SU-DHL-6 (cell line): Measurements from ENCODE around the gene PTPRN2.

Experiments
- H2AFZ ChIP-seq: fragments of 200-600 bp; sonication (generic); 2 replicates; pipeline ENCODE4 v1.6.1; 2014; ENCODE audit warnings: low read depth, mild to moderate bottlenecking, moderate library complexity, mixed read lengths, antibody characterized with exemption, low read length; ENCODE audit not compliant: severe bottlenecking
- H3F3A ChIP-seq: fragments of 200-600 bp; shearing (Covaris generic); 2 replicates; pipeline ENCODE4 v1.6.0; 2016; ENCODE audit warnings: antibody characterized with exemption, mild to moderate bottlenecking; ENCODE audit not compliant: insufficient read depth
- H3K27ac ChIP-seq: fragments of 200-600 bp; sonication (generic); 2 replicates; pipeline ENCODE4 v1.5.1; 2016; ENCODE audit warnings: low read depth, mild to moderate bottlenecking, low read length, moderate library complexity, mixed read lengths
- H3K27me3 ChIP-seq: fragments of 200-600 bp; sonication (generic), shearing (Covaris generic); 2 replicates; pipeline ENCODE4 v1.6.0; 2014; ENCODE audit warnings: mild to moderate bottlenecking, low read length
- H3K36me3 ChIP-seq: fragments of 200-600 bp; sonication (generic); 2 replicates; pipeline ENCODE4 v1.6.1; 2014; ENCODE audit warnings: mild to moderate bottlenecking, low read length, mixed read lengths
- H3K4me2 ChIP-seq: fragments of 300-600, 200-600 bp; shearing (Covaris generic), sonication (generic); 2 replicates; pipeline ENCODE4 v1.6.0; 2014; ENCODE audit warnings: low read length, low read depth, mild to moderate bottlenecking; ENCODE audit not compliant: poor library complexity, severe bottlenecking
- H3K4me3 ChIP-seq: fragments of 200-600 bp; sonication (generic); 2 replicates; pipeline ENCODE4 v1.5.1; 2014; ENCODE audit warnings: antibody characterized with exemption, low read length, mild to moderate bottlenecking, mixed read lengths; ENCODE audit not compliant: insufficient read depth, poor library complexity, severe bottlenecking
- H3K79me2 ChIP-seq: fragments of 200-600 bp; sonication (generic); 2 replicates; pipeline ENCODE4 v1.6.1; 2014; ENCODE audit warnings: mild to moderate bottlenecking, low read length, moderate library complexity; ENCODE audit not compliant: insufficient read depth
- H3K9ac ChIP-seq: fragments of 200-600 bp; sonication (generic); 2 replicates; pipeline ENCODE4 v1.7.0; 2014; ENCODE audit warnings: mild to moderate bottlenecking, low read length
- H3K9me2 ChIP-seq: fragments of 200-600 bp; sonication (generic); replicated peaks from 2 replicates; pipeline ENCODE4 v1.6.1; 2014; ENCODE audit warnings: low read length; ENCODE audit not compliant: insufficient read depth
- H3K9me3 ChIP-seq: fragments of 200-600 bp; sonication (generic); 2 replicates; pipeline ENCODE4 v1.6.1; 2014; ENCODE audit warnings: low read length, mixed read lengths; ENCODE audit not compliant: insufficient read depth
- H4K20me1 ChIP-seq: fragments of 200-600 bp; sonication (generic); 2 replicates; pipeline ENCODE4 v1.6.1; 2014; ENCODE audit warnings: low read depth, mild to moderate bottlenecking, antibody characterized with exemption, low read length, moderate library complexity, mixed read lengths
- EZH2phosphoT487 ChIP-seq: fragments of 200-600 bp; sonication (generic), shearing (Covaris generic); conservative IDR thresholded peaks from 2 replicates; pipeline ENCODE4 v1.6.1; 2018; ENCODE audit warnings: mild to moderate bottlenecking, antibody characterized with exemption, low read length, moderate library complexity, mixed read lengths
- TF ChIP-seq, protein P1 (sequence below): fragments of 200-600 bp; sonication (generic); IDR thresholded peaks from one replicate; pipeline ENCODE4 v1.5.1; 2017; ENCODE audit warnings: antibody characterized with exemption, mild to moderate bottlenecking, low read length, moderate library complexity; ENCODE audit not compliant: insufficient read depth, poor library complexity, severe bottlenecking

The PTPRN2 gene

DNA sequence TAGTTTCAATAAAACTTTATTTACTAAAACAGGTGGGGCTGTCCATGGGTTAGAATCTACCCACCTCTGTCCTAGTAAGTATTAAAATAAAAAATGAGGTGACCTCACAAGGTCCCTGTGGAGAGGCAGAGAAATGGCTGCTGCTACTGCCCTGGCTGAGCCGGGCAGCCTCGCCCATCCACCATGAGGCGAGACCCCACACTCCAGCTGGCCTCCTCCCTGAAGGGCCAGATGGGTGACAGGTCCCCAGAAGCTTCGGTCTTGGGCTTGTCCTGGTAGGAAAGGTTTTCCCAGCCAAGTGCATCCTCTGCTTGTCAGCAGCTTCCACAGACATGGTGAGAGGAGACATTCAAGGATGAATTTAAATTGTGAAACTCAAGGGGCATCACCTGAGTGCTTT, 565.8 kb downstream of the PTPRN2 start:
- H3K27ac ChIP-seq = no peak overlapping the region
- H3K4me2 ChIP-seq = no peak overlapping the region
- no peaks in the 10 kb centered on the region for H3F3A ChIP-seq
- H3K9me3 ChIP-seq = no peaks in the 10 kb centered on the region
- no peak overlapping the region for H2AFZ ChIP-seq
- TF ChIP-seq, protein P1, sequence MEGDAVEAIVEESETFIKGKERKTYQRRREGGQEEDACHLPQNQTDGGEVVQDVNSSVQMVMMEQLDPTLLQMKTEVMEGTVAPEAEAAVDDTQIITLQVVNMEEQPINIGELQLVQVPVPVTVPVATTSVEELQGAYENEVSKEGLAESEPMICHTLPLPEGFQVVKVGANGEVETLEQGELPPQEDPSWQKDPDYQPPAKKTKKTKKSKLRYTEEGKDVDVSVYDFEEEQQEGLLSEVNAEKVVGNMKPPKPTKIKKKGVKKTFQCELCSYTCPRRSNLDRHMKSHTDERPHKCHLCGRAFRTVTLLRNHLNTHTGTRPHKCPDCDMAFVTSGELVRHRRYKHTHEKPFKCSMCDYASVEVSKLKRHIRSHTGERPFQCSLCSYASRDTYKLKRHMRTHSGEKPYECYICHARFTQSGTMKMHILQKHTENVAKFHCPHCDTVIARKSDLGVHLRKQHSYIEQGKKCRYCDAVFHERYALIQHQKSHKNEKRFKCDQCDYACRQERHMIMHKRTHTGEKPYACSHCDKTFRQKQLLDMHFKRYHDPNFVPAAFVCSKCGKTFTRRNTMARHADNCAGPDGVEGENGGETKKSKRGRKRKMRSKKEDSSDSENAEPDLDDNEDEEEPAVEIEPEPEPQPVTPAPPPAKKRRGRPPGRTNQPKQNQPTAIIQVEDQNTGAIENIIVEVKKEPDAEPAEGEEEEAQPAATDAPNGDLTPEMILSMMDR = no peak
- no peak for TF ChIP-seq EZH2phosphoT487
- H3K79me2 ChIP-seq = no peaks in the 10 kb centered on the region
- H3K4me3 ChIP-seq = no peak overlapping the region
- no peaks in the 10 kb centered on the region for H3K36me3 ChIP-seq
- H3K9ac ChIP-seq = no peak overlapping the region
- no peaks in the 10 kb centered on the region for H3K27me3 ChIP-seq
- H4K20me1 ChIP-seq = no peaks in the 10 kb centered on the region
- H3K9me2 ChIP-seq = no peaks in the 10 kb centered on the region

DNA sequence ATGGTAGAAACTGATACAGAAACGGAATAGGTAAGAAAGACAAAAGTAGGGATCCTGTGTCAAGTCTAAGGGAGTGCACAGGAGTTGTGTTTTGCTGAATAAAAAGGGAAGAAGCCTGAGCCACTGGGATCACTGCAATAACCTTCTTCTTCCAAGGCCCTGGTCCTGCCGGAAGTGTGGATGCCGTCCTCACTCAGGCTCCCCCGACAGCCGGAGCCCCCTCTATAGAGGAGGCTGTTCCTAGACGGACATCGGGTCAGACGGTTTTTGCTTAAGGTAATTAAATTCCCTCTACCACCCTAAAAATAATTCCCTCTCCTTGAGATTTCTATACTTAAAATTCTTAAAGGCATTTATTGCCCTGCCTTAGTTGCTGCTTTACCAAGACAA, 566.9 kb downstream of the PTPRN2 start:
- H3K36me3 ChIP-seq = no peaks in the 10 kb centered on the region

DNA sequence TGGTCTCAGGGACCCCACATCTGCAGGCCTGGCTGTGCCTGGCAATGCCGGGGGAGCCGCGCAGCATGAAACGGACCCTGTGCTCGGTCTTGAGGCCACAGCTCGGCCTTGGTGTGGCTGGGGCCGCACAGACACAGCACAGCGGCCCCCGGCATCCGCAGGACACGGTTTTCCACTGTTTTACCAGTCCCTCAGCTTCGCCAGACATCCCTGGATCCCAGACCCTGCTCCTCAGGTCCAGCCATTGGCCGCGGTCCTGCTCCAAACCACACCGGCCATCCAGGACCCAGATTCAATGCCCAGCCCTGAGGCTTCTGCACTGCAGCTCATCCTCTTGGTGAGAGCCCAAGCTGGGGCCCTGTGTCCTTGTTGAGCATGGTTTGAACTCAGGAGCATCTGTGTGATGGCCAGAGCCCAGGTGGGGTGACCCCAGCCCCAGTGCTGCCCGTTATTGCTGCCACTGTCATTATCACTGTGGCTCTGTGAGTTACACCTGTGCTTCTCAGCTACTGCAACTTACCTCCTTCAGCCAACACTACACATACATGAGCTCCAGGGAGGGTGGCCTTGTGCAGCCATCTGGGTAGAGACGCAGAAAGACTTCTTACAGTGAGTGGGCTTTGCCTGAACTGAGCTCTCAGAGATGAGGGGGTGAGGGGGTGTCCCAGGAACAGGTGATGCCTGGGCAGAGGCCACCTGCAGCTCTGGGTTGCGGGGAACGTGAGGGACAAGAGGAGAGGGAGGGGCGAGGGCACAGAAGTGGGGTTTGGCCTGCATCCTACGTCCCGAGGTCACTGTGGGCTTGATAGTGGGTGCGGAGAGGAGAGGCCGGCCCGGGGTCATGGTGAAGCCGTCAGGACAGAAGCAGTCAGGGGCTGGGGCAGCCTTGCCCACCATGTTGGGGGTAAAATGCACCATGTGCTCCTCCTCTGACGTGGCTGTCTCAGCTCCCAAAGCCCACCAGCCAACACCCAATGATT, 567.6 kb downstream of the PTPRN2 start:
- Histone ChIP-seq H2AFZ (no peak overlapping the region), H3K36me3 (no peaks in the 10 kb centered on the region), H3K4me2 (no peak overlapping the region), H3K9me3 (no peaks in the 10 kb centered on the region), H3K9me2 (no peaks in the 10 kb centered on the region), H3K4me3 (no peak overlapping the region), H3F3A (no peaks in the 10 kb centered on the region), H3K27ac (no peak overlapping the region), H4K20me1 (no peaks in the 10 kb centered on the region), H3K27me3 (no peaks in the 10 kb centered on the region), H3K79me2 (no peaks in the 10 kb centered on the region), H3K9ac (no peak overlapping the region)
- TF ChIP-seq EZH2phosphoT487 = no peak

More for the DNA sequence above, 566.9 kb downstream of the PTPRN2 start:
- no peaks in the 10 kb centered on the region for H3K27me3 ChIP-seq
- H3K9me2 ChIP-seq = no peaks in the 10 kb centered on the region
- no peaks in the 10 kb centered on the region for H3F3A ChIP-seq
- no peaks in the 10 kb centered on the region for H3K9me3 ChIP-seq
- H4K20me1 ChIP-seq = no peaks in the 10 kb centered on the region
- no peak overlapping the region for H3K4me3 ChIP-seq
- no peak overlapping the region for H2AFZ ChIP-seq
- H3K4me2 ChIP-seq = no peak overlapping the region
- TF ChIP-seq EZH2phosphoT487 = no peak
- TF ChIP-seq, protein P1 = no peak
- no peak overlapping the region for H3K9ac ChIP-seq
- H3K27ac ChIP-seq = no peak overlapping the region
- H3K79me2 ChIP-seq = no peaks in the 10 kb centered on the region
